ENCODE measurements around the gene ALOX12B.

GRCh38 chr17:8091033-8091687 is 3.6 kb upstream of the ALOX12B start:
- no peak for TF ChIP-seq POLR2A (IDR thresholded peaks at IDR 0.05; ENCODE audit: low read depth, low read length)
- TF ChIP-seq CTCF (IDR thresholded peaks at IDR 0.05; ENCODE audit: extremely low read depth in 1 of 2, insufficient read depth in 1 of 2, low read depth in 1 of 2, low read length in 2 of 2), result no peak
- no peak for TF ChIP-seq FOS (IDR thresholded peaks at IDR 0.05; ENCODE audit: borderline replicate concordance, insufficient read depth, low read length)
- no peak for TF ChIP-seq MAX (IDR thresholded peaks at IDR 0.05; ENCODE audit: insufficient read depth, insufficient read length)
